Stimulated activated CD8-positive, alpha-beta memory T cell treated with anti-CD3 and anti-CD28 coated beads, Interleukin-15, amount 100 ng/mL, for 1 hour (primary cell): Measurements from ENCODE around the gene NLRC3.

ENCODE experiments used
- DNase-seq: peaks from one replicate; pipeline ENCODE4 v3.0.0-alpha.2; 2020; ENCODE audit warnings: low read depth

The NLRC3 gene

DNA sequence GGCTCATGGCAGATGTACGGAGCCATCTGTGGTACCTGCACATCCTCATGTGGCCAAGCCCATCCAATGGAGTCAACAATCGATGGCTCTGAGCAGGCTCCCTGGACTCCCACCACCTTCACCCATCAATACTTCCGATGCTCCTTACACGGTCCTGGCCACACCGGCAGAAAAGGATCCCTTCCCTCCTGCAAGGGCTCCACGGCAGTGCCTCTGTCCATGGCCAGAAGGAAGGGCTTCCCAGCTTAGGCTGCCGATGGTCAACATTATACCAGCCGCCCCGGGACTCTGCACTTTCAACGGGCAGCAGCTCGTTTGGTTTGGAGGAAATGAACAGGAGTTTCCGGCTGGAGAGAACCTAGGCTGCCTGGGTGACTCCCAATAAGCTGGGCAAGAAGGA lies 21.0 kb upstream of the NLRC3 start:
- no peak for DNase-seq

DNA sequence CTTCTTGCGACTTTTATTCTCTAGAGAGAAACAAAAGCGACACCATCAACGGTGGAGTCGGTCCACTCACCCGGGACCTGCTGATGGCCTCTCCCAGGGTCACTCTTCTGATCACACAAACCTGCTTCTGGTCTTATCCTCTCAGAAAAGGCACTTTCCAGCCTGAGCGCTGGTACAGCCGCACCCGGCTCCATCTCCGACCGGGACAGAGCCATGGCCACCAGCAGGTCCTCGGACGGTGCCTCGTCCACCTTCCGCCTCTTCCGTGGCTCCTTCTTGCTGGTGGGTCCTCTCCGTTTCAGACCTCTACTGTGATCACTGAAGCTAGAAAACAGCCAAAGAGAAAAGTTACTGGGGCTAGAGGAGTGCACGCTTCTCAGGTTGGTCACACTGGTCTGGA lies 20.5 kb upstream of the NLRC3 start:
- no peak for DNase-seq

DNA sequence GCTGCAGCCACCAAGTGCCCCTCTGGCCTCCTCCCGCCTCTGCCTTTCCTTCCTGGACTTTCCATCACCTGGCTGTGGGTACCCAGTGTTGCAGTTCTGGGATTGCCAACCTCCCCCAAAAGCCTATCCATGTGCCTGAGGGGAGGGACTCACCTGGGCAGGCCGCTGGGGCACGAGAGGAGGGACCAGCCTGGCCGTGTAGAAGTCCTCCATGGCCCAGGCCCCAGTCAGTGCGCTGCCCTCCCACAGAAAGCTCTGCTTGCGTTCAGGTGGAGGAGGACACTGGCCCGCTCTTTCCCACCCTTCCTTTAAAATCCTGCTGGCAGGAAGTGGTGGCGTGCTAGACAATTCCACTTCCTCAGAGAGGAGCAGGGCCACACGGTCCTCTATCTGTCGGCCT lies 20.0 kb upstream of the NLRC3 start:
- DNase-seq, result no peak

- DNase-seq, result no peak
These were observed 19.1 kb upstream of the NLRC3 start for GRCh38 chr16:3596101-3596861.

- DNase-seq, result no peak
These were observed 18.4 kb upstream of the NLRC3 start for GRCh38 chr16:3595521-3596021.

- DNase-seq, result no peak
These were observed 17.9 kb upstream of the NLRC3 start for GRCh38 chr16:3595110-3595486.

GRCh38 chr16:3594316-3595109 lies 17.3 kb upstream of the NLRC3 start:
- DNase-seq, result no peak

- DNase-seq, result no peak
These were observed 15.4 kb upstream of the NLRC3 start for GRCh38 chr16:3592559-3592958.

- no peak for DNase-seq
These were observed 14.8 kb upstream of the NLRC3 start for GRCh38 chr16:3591991-3592390.

DNA sequence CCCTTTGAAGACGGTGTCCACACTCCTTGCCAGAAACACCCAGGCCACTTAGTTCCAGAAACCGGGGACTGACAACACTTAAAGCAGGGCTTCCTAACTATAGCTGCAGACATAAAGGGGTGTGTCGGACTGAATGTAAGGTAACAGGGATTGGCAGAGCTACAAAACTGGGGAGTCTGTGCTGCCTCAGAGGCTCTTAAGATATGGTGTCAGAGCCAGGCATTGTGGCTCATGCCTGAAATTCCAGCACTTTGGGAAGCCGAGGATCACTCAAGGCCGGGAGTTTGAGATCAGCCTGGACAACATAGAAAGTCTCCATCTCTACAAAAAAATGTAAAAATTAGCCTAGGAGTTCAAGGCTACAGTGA lies 14.2 kb upstream of the NLRC3 start:
- no peak for DNase-seq

GRCh38 chr16:3590736-3591435 lies 13.7 kb upstream of the NLRC3 start:
- DNase-seq, result no peak

DNA sequence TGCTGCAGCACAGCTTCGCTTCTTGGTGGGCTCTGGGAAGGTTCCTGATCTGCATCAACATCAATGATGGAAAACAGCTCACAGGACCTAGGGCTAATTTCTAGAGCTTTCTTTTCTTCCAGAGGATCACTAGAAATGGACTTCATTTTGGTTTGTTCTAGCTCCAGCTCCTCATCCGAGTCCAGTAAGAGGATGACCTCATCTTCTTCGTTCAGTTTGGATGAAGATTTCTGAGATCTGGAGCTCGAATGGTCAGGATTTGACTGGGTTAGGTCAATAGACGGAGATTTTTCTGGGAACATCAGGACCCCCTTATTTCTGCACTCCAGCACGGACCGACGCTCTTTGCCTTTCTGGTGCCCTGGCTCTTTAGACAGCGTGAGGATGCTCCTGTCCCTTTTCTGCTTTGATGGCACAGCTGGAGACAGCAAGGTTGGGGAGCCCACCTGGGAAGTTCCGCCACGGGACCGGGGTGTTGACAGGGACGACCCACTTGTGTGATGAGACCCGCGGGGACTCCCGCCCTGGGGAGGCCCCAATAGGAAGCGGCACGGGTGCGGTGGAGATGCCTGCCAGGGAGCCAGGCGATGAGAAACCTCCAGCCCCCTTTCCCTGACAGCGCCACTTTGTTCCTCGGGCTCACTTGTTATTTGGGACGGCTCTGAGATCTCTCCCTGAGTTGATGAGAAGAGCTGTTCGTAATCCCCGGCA lies 12.9 kb upstream of the NLRC3 start:
- DNase-seq, result no peak

DNA sequence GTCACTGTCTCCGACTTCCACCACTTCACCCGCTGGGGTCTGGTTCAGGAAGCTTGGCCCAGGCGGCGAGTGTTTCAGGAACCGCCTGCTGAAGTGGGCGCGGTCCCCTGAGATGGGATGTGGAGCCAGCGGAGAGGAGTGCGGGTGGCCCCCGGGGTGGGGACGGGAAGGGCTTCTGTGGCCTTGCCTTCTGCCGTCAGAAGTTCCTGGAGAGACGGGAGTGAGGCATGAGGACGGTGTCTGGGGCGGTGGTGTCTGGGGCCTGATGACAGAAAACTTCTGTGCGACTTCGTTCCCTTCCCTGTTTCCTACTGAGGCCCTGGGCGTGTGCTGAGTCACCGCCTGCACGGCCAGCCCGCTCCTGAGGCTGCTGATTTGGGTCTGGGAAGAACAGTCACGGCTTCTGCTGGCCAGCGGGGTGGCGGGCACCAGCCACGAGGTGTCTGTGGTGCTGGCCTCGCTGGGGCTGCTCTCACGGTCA lies 12.3 kb upstream of the NLRC3 start:
- no peak for DNase-seq

DNA sequence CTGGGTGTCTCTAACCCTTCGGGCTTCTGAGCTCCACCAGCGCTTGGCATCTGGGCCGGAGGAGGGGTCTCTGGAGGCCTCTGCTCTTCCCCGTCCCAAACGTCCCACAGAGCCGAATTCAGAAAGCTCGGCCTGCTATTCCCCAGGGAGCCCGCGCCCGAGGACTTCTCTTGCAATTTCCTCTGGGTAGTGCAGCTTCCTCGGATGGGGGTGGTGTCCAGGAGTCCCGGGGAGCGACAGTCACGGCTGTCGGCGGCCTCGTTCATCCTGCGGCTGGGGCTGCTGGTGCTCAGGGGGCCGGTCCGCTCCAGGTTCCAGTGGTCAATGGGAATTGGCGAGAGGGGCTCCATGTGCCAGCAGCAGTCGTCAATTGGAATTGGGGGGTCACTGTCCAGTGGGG lies 11.8 kb upstream of the NLRC3 start:
- no peak for DNase-seq

DNA sequence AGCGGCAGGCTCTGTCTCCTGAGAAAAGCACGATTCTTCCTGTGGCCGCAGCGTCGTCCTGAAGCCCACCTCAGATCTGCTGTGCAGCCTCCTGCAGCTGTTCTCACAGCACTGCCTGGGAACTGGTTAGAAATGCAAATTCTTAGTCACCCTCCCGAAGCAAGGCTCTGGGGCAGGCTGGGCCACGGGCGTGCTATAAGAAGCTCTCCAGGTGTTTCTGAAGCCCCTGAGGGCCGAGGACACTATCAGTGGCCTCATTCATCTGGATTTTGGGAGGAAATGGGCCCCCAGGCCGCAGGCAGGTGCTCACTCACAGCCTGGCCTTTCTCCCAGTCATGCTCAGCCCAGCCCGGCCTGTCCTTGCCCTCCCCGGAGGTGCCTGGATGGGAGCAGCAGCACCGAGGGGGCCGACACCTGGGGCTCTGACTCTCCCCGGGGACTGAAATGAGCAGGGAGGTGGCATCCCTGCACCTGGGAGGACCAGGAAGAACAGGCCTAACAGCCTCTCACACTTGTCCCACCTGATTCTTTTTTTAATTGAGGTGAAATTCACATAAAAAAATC lies 10.4 kb upstream of the NLRC3 start:
- no peak for DNase-seq

DNA sequence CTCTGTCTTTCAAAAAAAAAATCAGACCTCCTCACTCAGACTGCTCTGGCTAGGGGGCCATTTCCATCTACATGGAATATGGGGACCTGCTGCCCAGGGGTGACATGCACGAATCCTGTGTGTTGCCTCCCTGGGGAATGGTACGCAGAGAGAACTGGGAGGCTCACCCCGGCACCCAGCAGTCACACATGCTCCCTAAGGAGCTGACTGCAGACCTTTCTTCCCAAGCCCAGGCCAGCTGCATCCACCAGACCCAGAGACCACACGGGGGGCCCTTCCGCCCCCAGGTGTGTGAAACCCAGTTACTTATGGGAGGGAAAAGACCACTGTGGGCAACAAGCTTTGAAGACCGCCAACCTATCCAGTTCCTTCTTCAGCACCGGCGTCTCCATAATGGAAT lies 7.2 kb upstream of the NLRC3 start:
- no peak for DNase-seq

- DNase-seq, result no peak
These were observed 6.3 kb upstream of the NLRC3 start for GRCh38 chr16:3583303-3584038.

GRCh38 chr16:3582276-3583165 lies 5.3 kb upstream of the NLRC3 start:
- no peak for DNase-seq

DNA sequence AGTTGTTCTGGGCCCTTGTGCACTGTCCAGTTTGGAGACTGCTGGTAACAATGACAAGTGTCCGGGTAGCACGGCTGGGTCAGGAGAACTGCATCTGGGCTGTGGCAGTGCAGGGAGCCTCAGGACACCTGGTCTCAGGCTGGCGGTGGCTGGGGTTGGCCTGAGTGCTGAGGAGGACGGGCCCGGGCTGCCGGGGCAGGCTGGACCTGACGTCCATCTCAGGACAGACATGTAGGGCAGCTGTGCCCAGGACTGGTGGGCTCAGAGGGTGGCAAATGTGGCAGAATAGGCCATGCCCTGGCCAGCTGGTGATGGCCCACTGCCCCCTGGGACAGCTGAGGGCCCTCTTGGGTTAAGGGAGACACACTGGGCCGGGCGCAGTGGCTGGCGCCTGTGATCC lies 4.2 kb upstream of the NLRC3 start:
- DNase-seq, result no peak

- DNase-seq, result no peak
These were observed 3.5 kb upstream of the NLRC3 start for GRCh38 chr16:3580686-3581085.
